NCI-H82 treated with DMSO at 0.1 percent for 48 hours (cell line): ENCODE measurements around the gene CHRNA1.

Experiments used
- DNase-seq: peaks from one replicate; lab custom pipeline; 2025; ENCODE audit not compliant: unreplicated experiment; lab: John Stamatoyannopoulos, UW

CHRNA1 gene

GRCh38 chr2:174761837-174762236 lies 2.4 kb downstream of the CHRNA1 start:
- peak; percentile 80 for DNase-seq

GRCh38 chr2:174760845-174761473 lies 3.3 kb downstream of the CHRNA1 start:
- DNase-seq, result no peak

GRCh38 chr2:174759381-174760065 lies 4.7 kb downstream of the CHRNA1 start:
- no peak for DNase-seq

DNA sequence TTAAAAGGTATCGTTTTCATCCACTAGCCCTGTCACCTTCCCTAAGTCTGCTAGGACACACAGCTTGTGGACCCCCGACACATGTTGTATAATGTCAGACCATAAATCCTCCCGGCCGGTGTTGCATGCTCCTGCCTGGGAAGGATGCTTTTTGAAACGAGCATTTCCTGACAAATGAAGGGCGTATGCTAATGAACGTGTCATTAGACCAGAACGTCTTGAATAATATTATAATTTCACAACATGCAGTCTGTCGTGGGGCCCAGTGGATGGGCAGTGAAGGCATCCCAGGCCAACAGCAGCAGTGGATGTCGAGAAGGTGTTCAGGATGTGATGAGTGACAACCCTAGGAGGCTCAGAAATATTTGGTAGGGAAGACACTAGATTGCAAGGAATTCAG lies 7.5 kb downstream of the CHRNA1 start:
- DNase-seq, result no peak

DNA sequence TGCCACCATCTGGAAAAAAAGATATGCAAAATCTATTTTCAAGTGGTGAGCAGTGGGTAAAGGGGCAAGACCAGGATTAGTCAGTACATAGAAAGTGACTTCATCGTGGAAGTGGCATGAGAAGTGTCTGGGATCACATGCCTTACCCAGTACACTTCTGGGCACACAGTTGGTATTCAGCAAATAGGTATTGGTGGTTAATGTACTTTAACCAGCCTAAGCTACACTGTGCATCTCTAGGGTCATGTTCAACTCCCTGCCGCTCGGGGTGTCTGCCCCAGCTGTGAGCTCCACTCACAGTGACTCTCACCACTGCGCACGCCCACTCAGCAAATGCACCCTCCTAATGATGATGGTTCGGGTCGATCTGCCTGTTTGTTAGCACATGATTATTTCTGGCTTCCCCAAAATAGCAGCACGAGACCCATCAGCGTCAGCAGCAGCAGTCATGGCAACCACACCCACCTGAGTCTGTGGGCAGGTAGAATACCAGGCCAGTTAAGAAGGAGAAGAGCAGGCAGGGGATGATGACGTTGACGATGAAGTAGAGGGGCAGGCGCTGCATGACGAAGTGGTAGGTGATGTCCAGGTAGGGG lies 11.1 kb downstream of the CHRNA1 start:
- no peak for DNase-seq

- DNase-seq, result no peak
These were observed 11.8 kb downstream of the CHRNA1 start for GRCh38 chr2:174752403-174753037.

DNA sequence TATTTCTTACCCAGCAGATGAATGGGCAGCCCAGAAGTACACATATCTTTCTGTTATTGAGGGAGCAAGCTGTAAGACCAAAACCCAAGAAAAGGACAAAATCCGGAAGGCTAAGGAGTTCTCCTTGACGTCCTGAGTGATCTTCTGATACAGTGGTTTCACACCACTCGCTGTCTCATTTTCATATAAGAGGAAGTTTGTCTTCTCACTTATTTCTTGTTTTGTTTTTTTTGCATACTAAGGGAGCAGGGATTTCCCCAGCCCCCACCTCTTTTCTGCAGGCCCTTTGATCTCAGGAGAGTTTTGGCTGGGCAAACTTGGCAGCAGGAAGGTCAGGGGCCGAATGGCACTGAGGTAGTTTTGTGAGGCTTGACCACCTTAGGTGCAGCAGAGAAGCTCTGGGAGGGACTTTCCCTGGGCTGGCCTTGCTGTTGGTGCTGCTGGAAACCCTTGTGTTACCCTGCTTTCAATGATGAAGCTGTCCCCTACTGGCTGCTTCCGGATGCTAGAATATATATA lies 13.3 kb downstream of the CHRNA1 start:
- DNase-seq, result no peak

- no peak for DNase-seq
These were observed 14.5 kb downstream of the CHRNA1 start for GRCh38 chr2:174749793-174750192.

DNA sequence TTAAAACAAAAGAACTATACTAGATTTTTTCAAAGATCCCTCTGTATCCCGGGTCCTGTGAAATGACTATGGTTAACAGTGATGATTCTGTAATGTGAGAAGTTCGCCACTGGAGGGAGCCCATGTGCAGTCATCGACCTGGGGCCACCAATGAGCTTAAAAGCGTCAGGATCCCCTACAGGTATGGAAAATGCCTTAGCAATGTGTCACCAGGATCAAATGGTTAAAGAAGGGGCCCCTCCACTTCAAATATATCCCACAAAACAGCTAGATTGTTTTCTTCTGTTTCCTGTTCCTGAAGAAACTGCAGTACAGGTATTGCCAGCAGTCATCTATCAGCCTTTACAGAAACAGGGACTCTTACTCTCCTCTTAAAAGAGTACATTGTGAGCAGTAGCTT lies 15.3 kb downstream of the CHRNA1 start:
- peak; percentile 45 for DNase-seq

- DNase-seq, result no peak
These were observed 19.1 kb downstream of the CHRNA1 start for GRCh38 chr2:174745142-174745541.

DNA sequence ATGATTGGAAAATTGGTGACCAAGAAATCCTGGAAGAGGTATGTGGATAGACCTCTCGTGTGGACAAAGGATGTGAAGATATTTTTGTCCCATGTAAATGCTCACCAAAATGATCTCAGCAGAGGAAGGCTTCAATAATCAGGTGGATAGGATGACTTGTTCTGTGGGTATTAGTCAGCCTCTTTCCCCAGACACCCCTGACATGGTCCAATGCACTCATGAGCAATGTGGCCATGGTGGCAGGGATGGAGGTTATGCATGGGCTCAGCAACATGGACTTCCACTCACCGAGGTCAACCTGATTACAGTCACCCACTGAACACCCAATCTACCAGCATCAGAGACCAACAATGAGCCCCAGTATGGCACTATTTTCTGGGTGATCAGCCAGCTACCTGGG lies 20.2 kb downstream of the CHRNA1 start:
- DNase-seq, result no peak

GRCh38 chr2:174740721-174741120 lies 23.6 kb downstream of the CHRNA1 start:
- no peak for DNase-seq

DNA sequence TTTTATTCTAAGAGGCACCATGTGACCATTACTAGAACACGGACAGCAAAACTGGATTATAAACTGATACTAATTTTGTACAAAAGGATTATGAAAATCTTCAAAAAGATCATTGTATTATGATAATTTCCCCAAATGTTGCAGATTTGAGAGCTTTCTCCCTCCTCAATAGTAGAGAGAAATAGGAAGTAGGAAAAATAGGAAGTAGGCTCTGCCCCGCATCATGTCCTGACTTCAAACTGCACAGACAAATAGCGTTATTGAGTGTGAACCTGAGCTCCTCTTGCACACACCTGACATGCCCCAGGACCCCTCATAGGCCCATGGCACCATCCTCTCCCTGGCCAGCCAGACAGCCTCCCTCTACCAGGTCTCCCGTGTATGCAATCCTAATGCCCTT lies 25.4 kb downstream of the CHRNA1 start:
- no peak for DNase-seq

DNA sequence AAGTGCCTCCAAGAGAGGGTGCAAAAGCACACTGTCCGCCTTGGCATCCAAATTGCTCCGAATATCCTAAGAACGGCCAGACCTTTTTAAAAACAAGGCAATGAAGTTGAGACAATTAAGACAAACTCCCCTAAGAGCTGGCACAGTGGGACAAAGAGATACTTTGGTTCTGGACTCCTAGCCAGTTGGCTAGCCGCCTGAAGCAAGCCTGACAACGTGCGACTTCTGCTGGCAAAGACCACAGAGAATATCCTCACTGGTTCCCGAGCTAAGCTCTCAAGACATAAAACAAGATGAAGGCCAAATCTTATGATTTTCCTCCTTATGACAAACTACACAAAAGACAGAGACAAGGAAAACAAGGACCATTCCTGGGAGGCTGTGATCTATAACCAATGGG lies 32.7 kb downstream of the CHRNA1 start:
- DNase-seq, result no peak

DNA sequence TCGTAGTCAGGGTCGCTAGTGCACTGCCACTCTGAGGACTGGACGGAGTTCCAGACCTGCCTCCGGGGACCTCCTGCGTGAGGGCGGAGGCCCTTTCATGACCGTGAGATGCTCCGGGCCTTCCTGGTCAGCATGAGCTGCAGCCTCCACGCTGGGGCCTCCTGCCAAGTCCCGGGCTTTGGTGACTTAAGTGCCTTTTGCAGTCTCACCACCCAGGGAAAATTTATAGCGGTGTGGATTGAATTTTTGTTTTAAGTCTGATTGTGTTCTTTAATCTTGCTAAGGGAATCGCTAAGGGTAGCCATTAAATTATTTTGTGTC lies 33.6 kb downstream of the CHRNA1 start:
- DNase-seq, result no peak

DNA sequence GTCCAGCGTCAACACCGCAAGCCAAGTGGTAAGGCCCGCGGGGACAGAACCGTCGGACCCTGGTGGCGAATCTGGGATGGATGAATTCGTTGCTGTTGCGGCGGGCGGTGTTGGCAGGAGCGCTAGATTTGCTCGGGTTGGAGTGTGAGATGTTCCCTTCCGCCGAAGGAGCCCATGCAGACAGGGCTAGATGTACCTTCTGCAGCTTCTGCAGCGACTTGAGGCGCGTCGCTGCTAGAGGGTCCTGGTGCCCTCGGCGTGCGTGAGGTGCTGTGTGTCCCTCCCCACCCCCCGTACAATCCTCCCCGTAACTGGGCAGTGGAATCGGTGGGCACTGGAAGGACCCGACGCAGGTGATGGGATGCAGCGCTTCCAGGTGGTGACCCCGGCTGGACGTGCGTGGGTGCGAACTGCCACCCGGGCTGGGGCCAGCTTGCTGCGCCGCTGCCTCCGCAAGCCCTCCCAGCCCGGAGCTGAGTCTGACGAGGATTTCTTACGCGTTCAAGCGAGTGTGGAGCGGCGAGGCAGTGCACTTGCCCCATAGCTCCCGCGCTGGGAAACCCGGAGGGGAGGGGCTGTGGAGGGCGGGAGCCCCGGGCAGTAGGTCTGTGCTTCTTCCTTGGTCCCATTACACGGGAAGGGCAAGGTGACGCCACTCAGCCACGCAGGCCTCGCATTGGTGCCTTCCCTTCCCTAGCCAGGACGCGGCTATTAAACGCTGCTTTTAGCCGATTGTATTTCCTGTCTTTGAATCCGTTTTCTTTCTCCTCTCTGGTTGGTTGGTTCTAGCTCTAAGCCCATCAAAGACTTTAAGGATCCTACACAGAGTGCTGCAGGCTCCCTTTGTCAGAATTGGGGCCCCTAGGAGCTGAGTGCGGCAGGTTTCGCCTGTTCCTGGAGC lies 34.2 kb downstream of the CHRNA1 start:
- DNase-seq, result no peak

DNA sequence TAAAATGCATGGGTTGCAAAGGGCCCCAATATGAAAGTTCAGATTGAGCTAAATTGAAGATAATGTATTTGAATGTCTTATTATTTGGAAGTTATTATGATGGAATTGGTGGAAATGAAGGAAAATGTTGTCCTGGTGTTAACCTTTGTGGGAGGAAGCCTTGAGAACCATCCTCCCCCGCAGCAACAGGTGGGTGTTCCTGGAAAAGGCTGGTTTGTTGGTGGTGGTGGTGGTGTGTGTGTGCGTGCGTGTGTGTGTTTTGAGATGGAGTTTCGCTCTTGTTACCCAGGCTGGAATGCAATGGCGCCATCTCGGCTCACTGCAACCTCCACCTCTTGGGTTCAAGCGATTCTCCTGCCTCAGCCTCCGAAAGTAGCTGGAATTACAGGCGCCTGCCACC lies 36.2 kb downstream of the CHRNA1 start:
- no peak for DNase-seq

- DNase-seq, result no peak
These were observed 38.1 kb downstream of the CHRNA1 start for GRCh38 chr2:174726212-174726611.

- no peak for DNase-seq
These were observed 41.2 kb downstream of the CHRNA1 start for GRCh38 chr2:174722942-174723592.

DNA sequence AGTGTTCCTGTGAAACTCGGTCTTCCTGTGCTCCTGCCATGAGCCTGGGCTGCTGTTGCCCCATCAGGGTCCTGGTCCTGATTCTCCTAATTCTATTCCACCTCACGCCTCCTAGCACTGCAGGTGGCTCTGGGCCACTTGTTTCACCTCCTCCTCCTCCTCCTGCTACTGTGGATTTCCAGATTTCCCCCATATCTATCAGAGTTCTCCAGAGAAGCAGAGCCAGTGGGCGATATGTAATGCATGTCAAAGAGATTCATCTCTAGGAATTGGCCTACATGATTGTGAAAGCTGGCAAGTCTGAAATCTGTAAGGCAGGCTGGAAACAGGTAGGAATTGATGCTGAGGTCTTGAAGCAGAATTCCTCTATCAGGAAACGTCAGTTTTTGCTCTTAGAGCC lies 45.3 kb downstream of the CHRNA1 start:
- no peak for DNase-seq

DNA sequence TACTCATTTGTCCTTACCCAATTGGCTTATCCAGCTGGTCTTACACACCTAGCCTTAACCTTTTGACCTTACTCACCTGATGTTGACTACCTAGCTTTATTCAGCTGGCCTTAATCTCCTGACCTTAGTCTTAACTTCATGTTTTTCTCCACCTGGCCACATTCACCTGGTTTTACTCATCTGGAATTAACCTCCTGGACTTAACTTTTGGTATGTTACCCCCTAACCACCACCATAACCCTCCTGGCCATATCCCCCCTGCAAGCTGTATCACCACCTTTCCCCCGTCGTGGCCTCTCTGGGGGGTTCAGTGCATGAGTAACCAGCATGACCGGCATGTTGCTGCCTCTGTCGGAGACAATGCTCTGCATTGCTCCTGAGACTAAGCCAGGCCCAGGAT lies 45.7 kb downstream of the CHRNA1 start:
- DNase-seq, result no peak
